HG03066 (cell line): Measurements from ENCODE around the gene EPHB1.
"Not testable (repeated sequence)": the region's sequence is repeated elsewhere in the genome, so short reads cannot be mapped to it uniquely, and the experiment has no call there.

ENCODE experiments used
- ATAC-seq: cut with Tn5 transposase; IDR thresholded peaks from one replicate; pipeline ENCODE4 v1.9.1; 2021; ENCODE audit warnings: low read depth; ENCODE audit not compliant: unreplicated experiment

Gene EPHB1

GRCh38 chr3:134933997-134934396 is 138.9 kb downstream of the EPHB1 start:
- no peak for ATAC-seq

GRCh38 chr3:134934933-134935332 is 139.9 kb downstream of the EPHB1 start:
- no peak for ATAC-seq

- no peak for ATAC-seq
Observed at GRCh38 chr3:134937256-134938028, 142.4 kb downstream of the EPHB1 start.

- ATAC-seq: no peak
Observed at GRCh38 chr3:134938029-134938525, 143.0 kb downstream of the EPHB1 start.

- no peak for ATAC-seq
Observed at GRCh38 chr3:134939978-134940377, 144.9 kb downstream of the EPHB1 start.

GRCh38 chr3:134941820-134942219 is 146.8 kb downstream of the EPHB1 start:
- ATAC-seq: no peak

GRCh38 chr3:134944429-134944828 is 149.4 kb downstream of the EPHB1 start:
- no peak for ATAC-seq

- no peak for ATAC-seq
Observed at GRCh38 chr3:134949150-134949549, 154.1 kb downstream of the EPHB1 start.

GRCh38 chr3:134952371-134952770 is 157.3 kb downstream of the EPHB1 start:
- ATAC-seq: no peak

GRCh38 chr3:134955874-134956273 is 160.8 kb downstream of the EPHB1 start:
- ATAC-seq: peak; percentile 24

- ATAC-seq: peak; percentile 52
Observed at GRCh38 chr3:134956395-134956794, 161.3 kb downstream of the EPHB1 start.

- ATAC-seq: peak; percentile 11
Observed at GRCh38 chr3:134956844-134957243, 161.8 kb downstream of the EPHB1 start.

GRCh38 chr3:134959516-134959915 is 164.5 kb downstream of the EPHB1 start:
- ATAC-seq: no peak

GRCh38 chr3:134964226-134964625 is 169.2 kb downstream of the EPHB1 start:
- no peak for ATAC-seq

- no peak for ATAC-seq
Observed at GRCh38 chr3:134965865-134966481, 170.9 kb downstream of the EPHB1 start.

GRCh38 chr3:134970895-134971294 is 175.8 kb downstream of the EPHB1 start:
- ATAC-seq: no peak

GRCh38 chr3:134971306-134971705 is 176.2 kb downstream of the EPHB1 start:
- ATAC-seq: no peak

GRCh38 chr3:134971907-134972306 is 176.8 kb downstream of the EPHB1 start:
- ATAC-seq: not testable (repeated sequence)

- ATAC-seq: no peak
Observed at GRCh38 chr3:134972836-134973455, 177.9 kb downstream of the EPHB1 start.

- ATAC-seq: no peak
Observed at GRCh38 chr3:134974624-134975023, 179.6 kb downstream of the EPHB1 start.

- no peak for ATAC-seq
Observed at GRCh38 chr3:134976948-134977347, 181.9 kb downstream of the EPHB1 start.

- ATAC-seq: no peak
Observed at GRCh38 chr3:134978658-134979057, 183.6 kb downstream of the EPHB1 start.
